ENCODE measurements around the gene FMC1.

FMC1 gene

GRCh38 chr7:139360210-139360947, 19.2 kb downstream of the FMC1 start:
- peak overlapping the region; percentile 99 for H3K27ac ChIP-seq
- TF ChIP-seq CTCF (conservative IDR thresholded peaks at IDR 0.05), result no peak

- no peak for TF ChIP-seq CTCF (conservative IDR thresholded peaks at IDR 0.05)
These were observed 19.8 kb downstream of the FMC1 start for GRCh38 chr7:139360948-139361307.

GRCh38 chr7:139361523-139361922, 20.4 kb downstream of the FMC1 start:
- TF ChIP-seq CTCF (conservative IDR thresholded peaks at IDR 0.05), result no peak
- peak overlapping the region; percentile 99 for H3K27ac ChIP-seq

More at GRCh38 chr7:139360948-139361307, 19.8 kb downstream of the FMC1 start:
- H3K27ac ChIP-seq, result peak overlapping the region; percentile 99

- no peak for TF ChIP-seq CTCF (conservative IDR thresholded peaks at IDR 0.05)
- H3K27ac ChIP-seq, result peak overlapping the region; percentile 99
These were observed 21.2 kb downstream of the FMC1 start for GRCh38 chr7:139362302-139362701.

GRCh38 chr7:139362981-139363380, 21.8 kb downstream of the FMC1 start:
- peak overlapping the region; percentile 99 for H3K27ac ChIP-seq
- TF ChIP-seq CTCF (conservative IDR thresholded peaks at IDR 0.05), result no peak

GRCh38 chr7:139365336-139365735, 24.2 kb downstream of the FMC1 start:
- no peak for TF ChIP-seq CTCF (conservative IDR thresholded peaks at IDR 0.05)
- no peak overlapping the region for H3K27ac ChIP-seq

- 0 out of 2 replicates have a peak overlapping the region, but pooled peaks have one; percentile 64 for H3K27ac ChIP-seq
- TF ChIP-seq CTCF (conservative IDR thresholded peaks at IDR 0.05), result no peak
These were observed 25.3 kb downstream of the FMC1 start for GRCh38 chr7:139366400-139366799.

All from VCaP (cell line).